HG02885 (cell line): ENCODE data around the gene ANKRD65.
"Not testable (repeated sequence)": the region's sequence is repeated elsewhere in the genome, so short reads cannot be mapped to it uniquely, and the experiment has no call there.

ENCODE experiments used
- ATAC-seq: cut with Tn5 transposase; IDR thresholded peaks from one replicate; pipeline ENCODE4 v1.9.1; 2021; ENCODE audit warnings: mild to moderate bottlenecking; ENCODE audit not compliant: unreplicated experiment, poor library complexity

The ANKRD65 gene

DNA sequence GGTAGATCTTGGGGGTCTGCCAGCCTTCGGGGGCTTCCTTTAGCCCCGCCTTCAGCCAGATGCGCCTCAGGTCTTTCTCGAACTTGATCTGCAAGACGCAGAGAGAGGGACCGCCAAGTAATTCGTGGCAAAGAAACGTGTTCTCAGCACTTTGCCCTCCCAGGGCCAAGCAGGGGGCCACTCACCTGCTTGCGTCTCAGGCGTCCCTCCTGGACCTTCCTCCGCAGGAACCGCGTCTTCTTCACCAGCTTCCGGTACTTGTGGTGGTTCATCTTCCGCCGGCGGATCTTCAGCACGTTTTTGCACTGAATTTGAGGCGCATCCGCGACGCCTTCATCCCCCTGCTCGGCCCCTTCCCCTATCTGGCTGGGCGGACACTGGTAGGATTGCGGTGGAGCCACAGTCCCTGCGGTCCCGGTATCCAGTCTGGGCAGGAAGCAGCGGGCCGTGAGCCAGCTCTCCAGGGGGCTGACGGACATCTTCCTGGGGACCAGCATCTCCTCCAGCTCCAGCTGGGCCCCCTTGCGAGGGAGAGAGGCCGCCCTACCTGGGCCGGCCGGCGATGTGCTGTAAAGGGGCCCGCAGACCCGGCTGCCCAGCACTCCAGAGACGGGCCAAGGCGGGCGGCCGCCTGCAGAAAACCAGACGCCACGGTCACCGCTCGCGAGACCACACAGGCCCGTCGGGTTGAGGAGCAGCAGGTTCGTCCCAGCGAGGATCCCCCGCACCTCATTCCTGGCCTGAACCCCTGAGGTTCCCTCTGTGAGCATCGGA lies 47.1 kb downstream of the ANKRD65 start:
- no peak for ATAC-seq

DNA sequence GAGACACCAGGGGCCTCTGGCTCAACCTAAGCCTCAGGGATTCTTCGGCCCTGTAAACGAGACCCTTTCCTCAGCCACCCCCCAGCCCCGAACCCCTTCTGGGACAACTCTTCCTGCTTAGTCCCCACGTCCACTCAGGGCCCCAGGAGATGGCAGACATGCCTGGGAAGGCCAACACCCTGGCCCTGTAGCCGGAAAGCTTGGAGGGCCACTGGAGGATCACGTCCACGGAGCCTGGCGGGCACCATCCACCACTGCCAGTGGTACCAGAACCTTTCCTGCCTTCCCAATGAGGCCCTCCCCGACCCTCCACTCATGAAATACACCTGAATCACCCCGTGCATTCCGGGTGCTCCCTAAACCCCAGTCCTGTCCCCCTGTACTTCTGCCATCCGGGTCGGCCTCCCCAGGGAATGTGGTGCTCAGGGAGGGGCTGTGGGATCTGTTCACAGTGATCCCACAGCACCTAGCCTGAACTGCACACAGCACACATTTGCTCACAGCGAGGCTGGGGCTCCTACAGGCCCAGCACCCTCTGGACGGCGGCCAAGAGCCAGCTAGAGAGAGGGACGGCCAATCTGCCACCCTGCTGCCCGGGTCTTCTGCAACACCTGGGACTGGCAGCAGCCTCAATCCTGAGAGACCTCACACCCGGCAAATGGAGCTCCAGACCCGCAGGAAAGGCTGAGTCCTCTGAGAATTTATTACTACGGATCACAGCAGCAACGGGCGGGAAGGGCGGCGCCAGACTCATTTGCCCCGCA lies 47.8 kb downstream of the ANKRD65 start:
- ATAC-seq = no peak

DNA sequence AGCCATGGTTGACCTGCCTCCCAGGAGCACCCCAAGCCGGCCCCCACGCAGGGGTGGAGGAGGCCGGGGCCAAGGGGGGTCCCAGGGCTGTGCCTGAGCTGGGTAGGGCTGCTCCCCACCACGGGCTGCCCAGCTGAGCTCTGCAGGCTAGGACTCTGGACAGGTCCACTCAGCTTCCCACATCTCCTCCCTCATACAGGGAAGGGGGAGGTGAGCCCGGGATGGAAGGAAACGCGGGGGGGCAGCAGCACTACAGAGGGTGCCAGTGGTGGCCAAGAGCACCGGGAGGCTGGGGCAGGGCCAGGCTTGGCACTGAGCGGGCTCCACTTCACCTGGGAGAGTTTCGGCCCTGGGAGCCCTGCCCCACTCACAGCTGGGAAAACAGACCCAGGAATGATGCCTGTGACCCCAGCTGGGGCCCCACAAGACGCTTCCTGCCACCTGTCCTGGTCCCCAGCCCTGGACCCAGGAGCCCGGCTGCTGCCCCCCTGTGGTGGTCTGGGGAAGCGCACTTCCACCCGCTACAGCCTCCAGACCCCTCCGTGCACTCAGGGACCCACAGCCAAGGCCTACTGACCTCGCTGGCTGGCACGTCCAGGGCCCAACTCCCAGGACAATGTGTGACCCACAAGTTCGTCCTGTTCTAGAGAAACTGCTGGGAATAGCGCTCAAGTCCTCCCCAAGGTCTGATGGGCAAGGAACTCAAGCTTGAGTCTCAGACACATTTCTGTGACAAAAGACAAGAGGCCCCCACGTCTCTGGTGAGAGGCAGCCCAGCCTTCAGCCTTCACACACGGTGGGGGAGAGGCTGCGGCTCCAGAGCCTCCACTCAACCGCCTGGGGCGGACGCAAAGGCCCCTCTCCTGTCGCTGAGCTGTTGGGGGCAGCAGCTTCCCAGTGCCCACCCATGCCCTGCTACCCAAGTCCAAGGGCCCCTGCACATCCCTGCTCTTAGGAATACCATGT lies 49.0 kb downstream of the ANKRD65 start:
- ATAC-seq = no peak

DNA sequence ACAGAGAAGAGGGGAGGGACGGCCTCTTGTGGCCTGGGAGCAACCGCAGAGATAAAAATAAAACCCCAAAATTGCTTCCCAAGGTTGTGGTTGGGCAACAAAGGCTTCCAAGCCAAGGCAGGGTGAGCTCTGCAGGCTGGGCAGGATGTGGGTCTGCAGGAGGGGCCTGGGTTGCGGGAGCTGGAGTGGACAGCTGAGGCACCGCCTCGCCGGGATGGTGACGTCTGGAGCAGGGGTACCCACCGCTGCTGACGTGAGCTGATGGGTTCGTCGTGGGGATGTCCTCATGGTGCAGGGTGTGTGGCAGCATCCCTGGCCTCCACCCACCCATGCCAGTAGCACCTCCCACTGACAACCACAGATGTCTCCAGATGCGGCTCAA lies 49.7 kb downstream of the ANKRD65 start:
- no peak for ATAC-seq

DNA sequence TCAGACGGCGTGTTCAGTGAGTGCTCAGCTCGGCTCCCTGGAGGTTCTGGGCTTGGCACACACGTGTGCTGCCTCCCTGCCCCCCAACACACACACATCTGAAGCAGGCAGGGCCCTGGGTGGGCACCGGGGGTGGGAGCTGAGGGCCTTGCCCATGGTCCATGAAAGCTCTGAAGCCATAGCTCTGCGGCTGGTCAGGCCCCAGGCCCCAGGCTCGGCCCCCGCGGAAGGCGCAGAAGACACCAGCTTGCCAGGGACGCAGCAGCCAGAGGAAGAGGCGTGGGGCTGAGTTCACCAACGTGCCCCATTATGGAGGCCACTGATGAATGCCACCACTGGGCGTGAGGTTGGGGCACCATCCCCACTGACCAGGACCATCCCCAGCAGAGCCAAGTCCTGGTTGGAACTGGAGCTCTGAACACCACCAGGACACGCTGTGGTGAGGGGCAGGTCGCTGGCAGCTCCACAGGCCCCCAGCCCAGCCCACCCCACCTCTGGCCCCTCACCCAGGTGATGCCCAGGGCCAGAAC lies 50.2 kb downstream of the ANKRD65 start:
- ATAC-seq = no peak

DNA sequence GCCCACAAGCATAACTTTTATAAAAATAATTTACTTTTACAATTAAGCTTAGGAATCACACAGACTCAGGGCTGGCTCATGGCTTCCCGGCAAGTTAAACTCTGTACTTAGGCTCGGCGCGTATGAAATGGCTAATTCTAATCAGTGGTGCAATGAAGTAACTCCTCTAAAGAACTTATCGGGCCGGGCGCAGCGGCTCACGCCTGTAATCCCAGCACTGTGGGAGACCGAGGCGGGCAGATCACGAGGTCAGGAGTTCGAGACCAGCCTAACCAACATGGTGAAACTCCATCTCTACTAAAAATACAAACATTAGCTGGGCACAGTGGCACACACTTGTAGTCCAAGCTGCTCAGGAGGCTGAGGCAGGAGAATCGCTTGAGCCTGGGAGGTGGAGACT lies 51.0 kb downstream of the ANKRD65 start:
- not testable (repeated sequence) for ATAC-seq
